K562 (cell line): ENCODE measurements around the gene PDIA5. TPM values are rescaled to one million over a fixed set of nuclear protein-coding genes. Genes with fewer than 3 reads are reported as not detected.

Experiments
- ATAC-seq: fragments of 200-7000 bp; cut with Tn5 transposase; 3 replicates; pipeline ENCODE4 v1.9.1; 2020; ENCODE audit warnings: moderate library complexity
- BruUV-seq: library from RNA; stranded (reverse); fragments of 400-500 nt; replicated peaks from 2 replicates; lab custom pipeline; 2021; lab: Mats Ljungman, UMichigan
- CTCF ChIA-PET: fragments of 300-600 bp; formaldehyde crosslinking; extraction: SDS; loops from one replicate; lab custom pipeline; 2021; ENCODE audit warnings: low intra/inter-chr PET ratio; lab: Yijun Ruan, JAX
- POLR2A ChIA-PET: fragments of 300-600, 350-650 bp; sonication (Branson Sonifier 250); formaldehyde crosslinking; extraction: SDS; loops from one replicate; lab custom pipeline; 2021; ENCODE audit warnings: antibody characterized with exemption, inconsistent platforms; lab: Yijun Ruan, JAX
- DNase-seq, 4 experiments: peaks; one replicate each; pipeline versions ENCODE4 v3.0.0 to v3.0.0-alpha.2; 2011 to 2018; ENCODE audit warnings: low spot score in 3 of 4, mixed read lengths in 3 of 4; ENCODE audit errors: extremely low read depth in 1 of 4
- FAIRE-seq: peaks from 2 replicates; lab custom pipeline; 2011; peaks lifted over from hg19 to GRCh38; lab: Jason Lieb, UNC
- H2AFZ ChIP-seq: 2 replicates; pipeline ENCODE4 v1.6.0; 2011; ENCODE audit warnings: low read depth, low read length, control low read depth, inconsistent platforms
- H3K27ac ChIP-seq: fragments of 200-600 bp; 3 replicates; pipeline ENCODE4 v1.8.0; 2011; ENCODE audit warnings: low read depth, mild to moderate bottlenecking, control low read depth, inconsistent platforms, low read length, moderate library complexity, mixed read lengths; ENCODE audit errors: extremely low read depth
- H3K27me3 ChIP-seq, 2 experiments: fragments of 300-600 bp in 1 of 2; 2 replicates in 1 of 2; 3 replicates in 1 of 2; pipeline versions ENCODE4 v1.6.0 to v1.8.0; 2011; ENCODE audit warnings: inconsistent platforms in 2 of 2, low read length in 2 of 2, mild to moderate bottlenecking in 1 of 2, mixed read lengths in 1 of 2, moderate library complexity in 1 of 2; ENCODE audit not compliant: control insufficient read depth in 2 of 2, insufficient read depth in 2 of 2
- H3K36me3 ChIP-seq: fragments of 300-600 bp; 3 replicates; pipeline ENCODE4 v1.8.0; 2011; ENCODE audit warnings: mild to moderate bottlenecking, low read length, inconsistent platforms; ENCODE audit not compliant: control insufficient read depth, insufficient read depth
- H3K4me1 ChIP-seq, 2 experiments: fragments of 200-600 bp in 1 of 2; replicated peaks in 1 of 2; 2 replicates in 1 of 2; 3 replicates in 1 of 2; pipeline versions ENCODE4 v1.5.1 to v1.8.0; 2011; ENCODE audit warnings: inconsistent platforms in 2 of 2, low read length in 2 of 2, mild to moderate bottlenecking in 1 of 2, mixed read lengths in 1 of 2, moderate library complexity in 1 of 2; ENCODE audit not compliant: control insufficient read depth in 2 of 2, insufficient read depth in 2 of 2
- H3K4me2 ChIP-seq: 2 replicates; pipeline ENCODE4 v1.6.1; 2011; ENCODE audit warnings: low read length, control low read depth, inconsistent platforms, mixed read lengths; ENCODE audit not compliant: insufficient read depth
- H3K4me3 ChIP-seq: fragments of 200-600 bp; sonication (generic), shearing (Covaris generic); 2 replicates; pipeline ENCODE4 v1.5.1; 2016; ENCODE audit warnings: control low read depth, inconsistent platforms
- H3K79me2 ChIP-seq: fragments of 200-600 bp; 3 replicates; pipeline ENCODE4 v1.8.0; 2011; ENCODE audit warnings: low read length, inconsistent platforms; ENCODE audit not compliant: control insufficient read depth, insufficient read depth
- H3K9ac ChIP-seq, 2 experiments: 2 replicates each; pipeline versions ENCODE4 v1.6.0 to v1.6.1; 2011; ENCODE audit warnings: low read depth in 2 of 2, low read length in 2 of 2, control low read depth in 1 of 2, inconsistent platforms in 1 of 2, mild to moderate bottlenecking in 1 of 2, mixed read lengths in 1 of 2; ENCODE audit not compliant: insufficient read depth in 1 of 2
- H3K9me1 ChIP-seq: one replicate; pipeline ENCODE4 v1.6.0; 2011; ENCODE audit warnings: inconsistent platforms, mild to moderate bottlenecking, low read length, moderate library complexity; ENCODE audit not compliant: control insufficient read depth, insufficient read depth
- H3K9me3 ChIP-seq: replicated peaks from 2 replicates; pipeline ENCODE4 v1.5.1; 2011; ENCODE audit warnings: low read depth, low read length, inconsistent platforms; ENCODE audit not compliant: control insufficient read depth, insufficient read depth
- H4K20me1 ChIP-seq: replicated peaks from 2 replicates; pipeline ENCODE4 v1.6.1; 2011; ENCODE audit warnings: low read length, inconsistent platforms, mixed read lengths; ENCODE audit not compliant: control insufficient read depth, insufficient read depth
- BCL6 ChIP-seq: fragments of 250-450 bp; sonication (Bioruptor Pico); IDR thresholded peaks from 2 replicates; pipeline ENCODE4 v1.4.0; 2020
- CLOCK ChIP-seq: fragments of 250-450 bp; sonication (Bioruptor Pico); IDR thresholded peaks from 2 replicates; pipeline ENCODE4 v1.4.0; 2020; ENCODE audit warnings: mild to moderate bottlenecking, moderate library complexity, borderline replicate concordance
- CXXC5 ChIP-seq: fragments of 250-450 bp; sonication (Bioruptor Pico); IDR thresholded peaks from 2 replicates; pipeline ENCODE4 v1.8.0; 2022; ENCODE audit warnings: inconsistent platforms, mild to moderate bottlenecking, moderate library complexity
- ETS1 ChIP-seq: conservative IDR thresholded peaks from 2 replicates; pipeline ENCODE4 v1.6.1; 2011; ENCODE audit warnings: low read depth, mild to moderate bottlenecking, low read length; ENCODE audit not compliant: control insufficient read depth
- GTF2B ChIP-seq: IDR thresholded peaks from 2 replicates; pipeline ENCODE4 v1.6.1; 2011; ENCODE audit not compliant: insufficient read length; ENCODE audit errors: extremely low read depth
- HMG20A ChIP-seq: fragments of 450-650 bp; formaldehyde crosslinking; conservative IDR thresholded peaks from 2 replicates; pipeline ENCODE4 v1.4.0; 2020; ENCODE audit warnings: mild to moderate bottlenecking, mixed read lengths
- MXI1 ChIP-seq: IDR thresholded peaks from 2 replicates; pipeline ENCODE4 v1.6.1; 2011; ENCODE audit warnings: low read depth, mild to moderate bottlenecking, improper control_type of control experiment, low read length
- PHF21A ChIP-seq: fragments of 450-650 bp; IDR thresholded peaks from 2 replicates; pipeline ENCODE4 v1.6.1; 2017; ENCODE audit warnings: low read depth, borderline replicate concordance
- PKNOX1 ChIP-seq: fragments of 450-650 bp; IDR thresholded peaks from 2 replicates; pipeline ENCODE4 v1.6.1; 2016
- PURB ChIP-seq: sonication (generic); formaldehyde crosslinking; IDR thresholded peaks from 2 replicates; pipeline ENCODE4 v1.9.0; 2021; ENCODE audit warnings: low read depth, mild to moderate bottlenecking, missing genetic modification reagents
- RNF219 ChIP-seq: fragments of 250-450 bp; sonication (Bioruptor Pico); IDR thresholded peaks from 2 replicates; pipeline ENCODE4 v1.5.0; 2022; ENCODE audit warnings: mild to moderate bottlenecking
- SIN3B ChIP-seq: fragments of 450-650 bp; IDR thresholded peaks from 2 replicates; pipeline ENCODE4 v1.6.1; 2017; ENCODE audit warnings: low read depth, mild to moderate bottlenecking, moderate library complexity
- U2AF2 ChIP-seq: fragments of 200-400 bp; formaldehyde crosslinking; optimal IDR thresholded peaks from 2 replicates; pipeline ENCODE3; 2017; ENCODE audit warnings: low read depth, mild to moderate bottlenecking, low read length
- ZFP1 ChIP-seq: fragments of 450-650 bp; formaldehyde crosslinking; IDR thresholded peaks from 2 replicates; pipeline ENCODE4 v1.4.0; 2020; ENCODE audit warnings: mild to moderate bottlenecking, mixed read lengths
- ZNF696 ChIP-seq: fragments of 250-450 bp; sonication (Bioruptor Pico); conservative IDR thresholded peaks from 2 replicates; pipeline ENCODE4 v1.4.0; 2020; ENCODE audit warnings: mild to moderate bottlenecking, moderate library complexity
- ZNF766 ChIP-seq: fragments of 200-800 bp; sonication (Bioruptor generic); conservative IDR thresholded peaks from 2 replicates; pipeline ENCODE4 v1.6.1; 2016; ENCODE audit warnings: missing genetic modification characterization, missing compliant biosample characterization
- WGBS: fragments of 100-300 bp; shearing (Covaris generic); methylation state at CpG from one replicate; pipeline ENCODE4 v1.1.6; 2016; ENCODE audit warnings: low coverage, mixed read lengths; ENCODE audit not compliant: insufficient coverage; ENCODE audit errors: missing lambda C conversion rate; 5-methylcytosine and 5-hydroxymethylcytosine counted together
- in situ Hi-C: fragments of 300-500 bp; cut with MboI; formaldehyde crosslinking; loops from 4 replicates; pipeline ENCODE4 v1.15.0; 2018; ENCODE audit warnings: inconsistent platforms, mixed read lengths
- intact Hi-C: fragments of 100-400 bp; cut with micrococcal nuclease; formaldehyde crosslinking; loops from 2 replicates; pipeline ENCODE4 v1.14.2; 2022
- polyA plus RNA-seq, 8 experiments: library from polyadenylated mRNA; depleted of rRNA in 4 of 8; stranded (reverse) in 5 of 8; unstranded in 3 of 8; fragments of >200 nt; fragmentation: Nextera tagmentation in 2 of 8; fragmentation: Illumina TruSeq in 1 of 8; extraction: Ambion mirVana in 2 of 8; extraction: Trizol in 1 of 8; gene quantifications; 2 replicates each; pipeline versions ENCODE4 v1.2.1 to v1.2.3, GENCODE V29; 2011 to 2014; ENCODE audit warnings: inconsistent platforms in 1 of 8, missing spikeins in 1 of 8
- total RNA-seq, 7 experiments: library from RNA; depleted of rRNA in 6 of 7; stranded (reverse); fragments of >200 nt in 6 of 7; fragmentation: Illumina TruSeq in 2 of 7; extraction: Trizol in 2 of 7; gene quantifications; 2 replicates each; pipeline versions ENCODE4 v1.2.1 to v1.2.3, GENCODE V29; 2011 to 2021; ENCODE audit warnings: low replicate concordance in 1 of 7

The PDIA5 gene
- total and polyA plus RNA-seq, 9 of the 15 experiments (the other 6 are each of a cell fraction or from before 2014, with no cell fraction given), result 3.4 to 31.8 (median 19.6) TPM

- H3K9me3 ChIP-seq, result no peaks in the 10 kb centered on the region
Observed at GRCh38 chr3:123112232-123112631, 45.4 kb downstream of the PDIA5 start.

More at GRCh38 chr3:123112232-123112631, 45.4 kb downstream of the PDIA5 start:
- no peak overlapping the region for H3K27ac ChIP-seq
- ATAC-seq, result no peak
- CTCF ChIA-PET, result no interaction called here
- WGBS, result 95% methylated on average over 4 of the region's 5 CpGs
- no peaks in the 10 kb centered on the region for H3K9me1 ChIP-seq
- no peak for TF ChIP-seq ETS1
- no peak for TF ChIP-seq PHF21A
- TF ChIP-seq GTF2B, result no peak
- no peak for TF ChIP-seq PURB
- TF ChIP-seq ZNF696, result no peak
- TF ChIP-seq BCL6 (CRISPR knock-in tag), result no peak
- no peak for TF ChIP-seq CXXC5 (CRISPR knock-in tag)
- TF ChIP-seq PKNOX1, result no peak
- no peak for TF ChIP-seq U2AF2
- no peak for TF ChIP-seq ZFP1 (CRISPR knock-in tag)
- no peak for TF ChIP-seq CLOCK (CRISPR knock-in tag)
- TF ChIP-seq HMG20A (CRISPR knock-in tag), result no peak
- no peak for TF ChIP-seq MXI1
- TF ChIP-seq ZNF766 (CRISPR knock-in tag), result no peak
- no peak for TF ChIP-seq RNF219
- no peak for TF ChIP-seq SIN3B
- H4K20me1 ChIP-seq, result no peaks in the 10 kb centered on the region
- no peak overlapping the region for H2AFZ ChIP-seq
- POLR2A ChIA-PET, result interaction anchor here (1.2 kb wide), 1 partner anchor 130 kb away, joined by 3 read pairs; no protein-coding TSS in a partner anchor
- DNase-seq, result no peak
- H3K36me3 ChIP-seq, result peaks cover 73% of the 10 kb centered on the region; the same call in 2 of the 3 replicates
- H3K27me3 ChIP-seq, result no peaks in the 10 kb centered on the region
- no peaks in the 10 kb centered on the region for H3K79me2 ChIP-seq
- intact Hi-C loops, result no loop called here
- no peak overlapping the region for H3K9ac ChIP-seq
- H3K4me2 ChIP-seq, result no peak overlapping the region
- no peaks in the 10 kb centered on the region for H3K4me1 ChIP-seq
- no peak overlapping the region for H3K4me3 ChIP-seq
- no peak for FAIRE-seq
- BruUV-seq, result no TSS peak
- in situ Hi-C loops, result no loop called here
